GM11168 (cell line): Measurements from ENCODE around the gene RNU7-1.
"Not testable (repeated sequence)": the region's sequence is repeated elsewhere in the genome, so short reads cannot be mapped to it uniquely, and the experiment has no call there.

ENCODE experiments used
- in situ Hi-C: fragments of 300-500 bp; cut with MboI; formaldehyde crosslinking; loops from one replicate; pipeline ENCODE4 v1.12.0; 2022; ENCODE audit warnings: low sequenced_read_pairs; ENCODE audit not compliant: unreplicated experiment

RNU7-1 gene

GRCh38 chr12:6943722-6944380 is at the start of gene RNU7-1, which contains the start of gene C12orf57:
Gene RNU7-1, plus strand, starts transcription at chr12:6943816.
Gene C12orf57, plus strand, starts transcription at chr12:6944022. Its CDS starts 100 bp downstream, at chr12:6944122.
- in situ Hi-C loops, result no loop called here

- in situ Hi-C loops, result no loop called here
These were observed 49.3 kb upstream of the RNU7-1 start for GRCh38 chr12:6894321-6894720.

GRCh38 chr12:6896846-6897435 is 46.7 kb upstream of the RNU7-1 start:
- in situ Hi-C loops, result no loop called here

- in situ Hi-C loops, result no loop called here
These were observed 44.2 kb upstream of the RNU7-1 start for GRCh38 chr12:6899427-6899826.

- in situ Hi-C loops, result no loop called here
These were observed 43.6 kb upstream of the RNU7-1 start for GRCh38 chr12:6899837-6900519.

GRCh38 chr12:6902448-6902847 is 41.2 kb upstream of the RNU7-1 start:
- in situ Hi-C loops, result no loop called here

GRCh38 chr12:6903722-6904121 is 39.9 kb upstream of the RNU7-1 start:
- in situ Hi-C loops, result no loop called here

GRCh38 chr12:6904280-6905276 is 39.0 kb upstream of the RNU7-1 start, which contains the start of gene LRRC23:
Gene LRRC23, plus strand, starts transcription at chr12:6904822. Its CDS starts 812 bp downstream, at chr12:6905634.
- in situ Hi-C loops, result no loop called here

GRCh38 chr12:6905414-6906040 is 38.1 kb upstream of the RNU7-1 start:
- in situ Hi-C loops, result no loop called here

- in situ Hi-C loops, result not testable (repeated sequence)
These were observed 35.5 kb upstream of the RNU7-1 start for GRCh38 chr12:6908141-6908540.

GRCh38 chr12:6909421-6910145 is 34.0 kb upstream of the RNU7-1 start:
- in situ Hi-C loops, result no loop called here

GRCh38 chr12:6912164-6912935 is 31.3 kb upstream of the RNU7-1 start:
- in situ Hi-C loops, result no loop called here

GRCh38 chr12:6914246-6914946 is 29.2 kb upstream of the RNU7-1 start, which contains the start of gene ENO2:
Gene ENO2, plus strand, starts transcription at chr12:6914580. Its CDS starts 1,253 bp downstream, at chr12:6915833.
- in situ Hi-C loops, result no loop called here

GRCh38 chr12:6914947-6915788 is 28.4 kb upstream of the RNU7-1 start:
- in situ Hi-C loops, result no loop called here

GRCh38 chr12:6915789-6916285 is 27.8 kb upstream of the RNU7-1 start:
- in situ Hi-C loops, result no loop called here

GRCh38 chr12:6916426-6917200 is 27.0 kb upstream of the RNU7-1 start:
- in situ Hi-C loops, result no loop called here
